MM.1S (cell line): ENCODE measurements around the gene TCEANC.
A peak's percentile ranks its signal among the peaks of the same experiment; 100 is the strongest.
"Not testable (repeated sequence)": the region's sequence is repeated elsewhere in the genome, so short reads cannot be mapped to it uniquely, and the experiment has no call there.

Experiments used
- DNase-seq: peaks from one replicate; pipeline ENCODE4 v3.0.0-alpha.2; 2015
- H2AFZ ChIP-seq: fragments of 300-600 bp; sonication (generic); 2 replicates; pipeline ENCODE4 v1.6.0; 2016; ENCODE audit warnings: antibody characterized with exemption, low read length
- H3F3A ChIP-seq: fragments of 300-600 bp; sonication (generic); 2 replicates; pipeline ENCODE4 v1.6.1; 2016; ENCODE audit warnings: mild to moderate bottlenecking, antibody characterized with exemption, low read length, moderate library complexity, mixed read lengths; ENCODE audit not compliant: insufficient read depth
- H3K27ac ChIP-seq: fragments of 300-600 bp; sonication (generic); 2 replicates; pipeline ENCODE4 v1.5.1; 2016; ENCODE audit warnings: mild to moderate bottlenecking, low read length
- H3K27me3 ChIP-seq: fragments of 300-600 bp; sonication (generic); replicated peaks from 2 replicates; pipeline ENCODE4 v1.6.0; 2016; ENCODE audit warnings: low read length; ENCODE audit not compliant: insufficient read depth
- H3K36me3 ChIP-seq: fragments of 300-600 bp; sonication (generic); replicated peaks from 2 replicates; pipeline ENCODE4 v1.6.1; 2016; ENCODE audit warnings: mild to moderate bottlenecking, low read length, mixed read lengths; ENCODE audit not compliant: insufficient read depth
- H3K4me1 ChIP-seq: fragments of 300-600 bp; sonication (generic); 2 replicates; pipeline ENCODE4 v1.6.1; 2016; ENCODE audit warnings: low read length, mixed read lengths
- H3K4me2 ChIP-seq: fragments of 300-600 bp; sonication (generic); 2 replicates; pipeline ENCODE4 v1.6.0; 2016; ENCODE audit warnings: low read depth, low read length
- H3K4me3 ChIP-seq: fragments of 300-600 bp; sonication (generic); 2 replicates; pipeline ENCODE4 v1.5.1; 2016; ENCODE audit warnings: low read length, mixed read lengths
- H3K79me2 ChIP-seq: fragments of 300-600 bp; sonication (generic); 2 replicates; pipeline ENCODE4 v1.6.1; 2016; ENCODE audit warnings: mixed run types, low read length, mixed read lengths
- H3K9ac ChIP-seq: fragments of 300-600 bp; sonication (generic); 2 replicates; pipeline ENCODE4 v1.6.1; 2016; ENCODE audit warnings: low read length, mixed read lengths
- H3K9me2 ChIP-seq: fragments of 300-600 bp; sonication (generic); replicated peaks from 2 replicates; pipeline ENCODE4 v1.6.1; 2016; ENCODE audit warnings: mild to moderate bottlenecking, low read length, mixed read lengths; ENCODE audit not compliant: insufficient read depth
- H3K9me3 ChIP-seq: fragments of 300-600 bp; sonication (generic); replicated peaks from 2 replicates; pipeline ENCODE4 v1.6.1; 2016; ENCODE audit warnings: mild to moderate bottlenecking, low read length, mixed read lengths; ENCODE audit not compliant: insufficient read depth
- H4K20me1 ChIP-seq: fragments of 300-600 bp; sonication (generic); 2 replicates; pipeline ENCODE4 v1.6.1; 2016; ENCODE audit warnings: mild to moderate bottlenecking, low read length, moderate library complexity, mixed read lengths; ENCODE audit not compliant: insufficient read depth
- EZH2 ChIP-seq: fragments of 300-600 bp; sonication (generic); optimal IDR thresholded peaks from 2 replicates; pipeline ENCODE3; 2017; ENCODE audit warnings: low read depth, mild to moderate bottlenecking, antibody characterized with exemption, low read length, mixed read lengths
- EZH2phosphoT487 ChIP-seq: fragments of 300-600 bp; sonication (generic); IDR thresholded peaks from 2 replicates; pipeline ENCODE4 v1.6.1; 2018; ENCODE audit warnings: antibody characterized with exemption, low read length
- TF ChIP-seq, protein P1 (sequence below): fragments of 300-600 bp; sonication (generic); IDR thresholded peaks from 2 replicates; pipeline ENCODE4 v1.5.1; 2016; ENCODE audit warnings: antibody characterized with exemption, low read length, mixed read lengths

TCEANC gene

DNA sequence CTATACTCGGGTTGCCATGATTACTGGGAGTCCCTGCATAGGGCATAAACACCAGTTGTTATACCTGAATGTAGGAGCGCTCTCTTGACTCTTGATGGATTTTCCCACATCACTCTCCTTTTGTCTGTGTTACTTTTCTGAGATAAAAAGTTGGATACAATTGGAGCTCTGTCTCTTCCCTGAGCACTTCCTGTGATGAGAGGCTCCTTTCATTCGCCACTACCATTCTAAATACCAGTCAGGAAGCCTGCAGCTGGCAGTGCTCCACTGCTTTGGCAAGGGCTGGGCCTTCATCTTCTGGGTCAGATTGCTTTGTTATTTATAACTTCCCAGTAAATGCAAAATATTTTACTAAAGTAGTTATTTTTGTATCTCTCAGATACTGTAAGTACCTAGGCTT is 13.9 kb downstream of the TCEANC start:
- Histone ChIP-seq H2AFZ (no peak overlapping the region), H3K4me1 (peaks cover 19% of the 10 kb centered on the region), H3K4me3 (no peak overlapping the region), H3K79me2 (peaks cover 12% of the 10 kb centered on the region), H3F3A (peaks cover 10% of the 10 kb centered on the region), H3K9me2 (no peaks in the 10 kb centered on the region), H3K9me3 (no peaks in the 10 kb centered on the region), H3K4me2 (no peak overlapping the region), H3K27me3 (no peaks in the 10 kb centered on the region), H3K27ac (peak overlapping the region; percentile 21; the same call in 1 of the 2 replicates), H4K20me1 (no peaks in the 10 kb centered on the region), H3K36me3 (no peaks in the 10 kb centered on the region), H3K9ac (no peak overlapping the region)
- no peak for DNase-seq
- TF ChIP-seq EZH2phosphoT487: no peak

DNA sequence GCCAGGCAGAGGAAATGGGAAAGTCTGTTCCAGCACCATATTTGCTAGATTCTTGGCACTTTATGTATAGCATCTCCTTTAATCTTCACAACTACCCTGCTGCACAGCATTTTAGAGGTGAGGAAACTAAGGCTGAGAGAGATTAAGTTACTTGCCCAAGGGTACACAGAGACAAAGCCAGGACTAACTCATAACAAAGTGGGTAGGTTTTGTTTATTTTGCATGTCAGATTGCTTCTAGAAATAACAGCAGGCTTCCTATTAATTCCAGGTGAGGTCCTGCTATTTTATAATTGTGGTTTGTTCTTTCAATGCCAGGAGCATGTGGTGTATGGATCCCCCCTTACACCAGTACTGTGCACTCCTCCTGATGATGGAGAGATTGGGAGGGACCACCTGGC is 15.0 kb downstream of the TCEANC start:
- H3K4me2 ChIP-seq: no peak overlapping the region
- H3K9me2 ChIP-seq: no peaks in the 10 kb centered on the region

DNA sequence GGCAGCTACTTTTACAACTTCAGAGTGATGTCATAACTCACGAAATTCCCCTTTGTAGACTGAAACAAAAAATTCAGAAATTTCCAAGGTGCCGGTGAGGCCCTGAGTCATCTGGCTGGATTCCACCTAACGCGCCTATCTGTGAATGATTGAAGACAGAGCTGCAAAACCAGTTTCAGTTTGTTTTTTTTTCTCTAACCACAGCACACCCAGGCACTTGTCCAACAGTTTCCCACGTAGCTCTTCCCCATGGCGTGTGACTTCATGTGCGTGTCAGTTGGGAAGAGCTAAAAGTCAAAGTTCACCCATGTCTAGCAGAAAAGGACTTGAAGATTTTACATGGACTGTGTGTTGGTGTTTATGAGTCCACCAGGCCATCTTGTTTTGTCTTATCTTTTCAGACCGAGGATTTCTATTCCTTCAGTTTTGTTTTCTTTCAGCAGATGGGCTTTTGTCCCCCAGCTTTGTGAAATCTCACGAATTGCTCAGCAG is 16.4 kb downstream of the TCEANC start:
- Histone ChIP-seq H3K79me2 (0 out of 2 replicates have a peak, but pooled peaks cover 2% of the 10 kb centered on the region), H3K27ac (peak overlapping the region; percentile 92), H3K36me3 (no peaks in the 10 kb centered on the region), H3K4me3 (peak overlapping the region; percentile 53), H3K9ac (peak overlapping the region; percentile 64), H2AFZ (0 out of 2 replicates have a peak overlapping the region, but pooled peaks have one; percentile 48), H3K9me3 (no peaks in the 10 kb centered on the region), H4K20me1 (no peaks in the 10 kb centered on the region), H3F3A (no peaks in the 10 kb centered on the region), H3K4me1 (peaks cover 9% of the 10 kb centered on the region), H3K9me2 (no peaks in the 10 kb centered on the region), H3K27me3 (no peaks in the 10 kb centered on the region), H3K4me2 (peak overlapping the region; percentile 55; the same call in 1 of the 2 replicates)
- TF ChIP-seq EZH2: no peak
- no peak for TF ChIP-seq EZH2phosphoT487
- TF ChIP-seq, protein P1, sequence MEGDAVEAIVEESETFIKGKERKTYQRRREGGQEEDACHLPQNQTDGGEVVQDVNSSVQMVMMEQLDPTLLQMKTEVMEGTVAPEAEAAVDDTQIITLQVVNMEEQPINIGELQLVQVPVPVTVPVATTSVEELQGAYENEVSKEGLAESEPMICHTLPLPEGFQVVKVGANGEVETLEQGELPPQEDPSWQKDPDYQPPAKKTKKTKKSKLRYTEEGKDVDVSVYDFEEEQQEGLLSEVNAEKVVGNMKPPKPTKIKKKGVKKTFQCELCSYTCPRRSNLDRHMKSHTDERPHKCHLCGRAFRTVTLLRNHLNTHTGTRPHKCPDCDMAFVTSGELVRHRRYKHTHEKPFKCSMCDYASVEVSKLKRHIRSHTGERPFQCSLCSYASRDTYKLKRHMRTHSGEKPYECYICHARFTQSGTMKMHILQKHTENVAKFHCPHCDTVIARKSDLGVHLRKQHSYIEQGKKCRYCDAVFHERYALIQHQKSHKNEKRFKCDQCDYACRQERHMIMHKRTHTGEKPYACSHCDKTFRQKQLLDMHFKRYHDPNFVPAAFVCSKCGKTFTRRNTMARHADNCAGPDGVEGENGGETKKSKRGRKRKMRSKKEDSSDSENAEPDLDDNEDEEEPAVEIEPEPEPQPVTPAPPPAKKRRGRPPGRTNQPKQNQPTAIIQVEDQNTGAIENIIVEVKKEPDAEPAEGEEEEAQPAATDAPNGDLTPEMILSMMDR: no peak
- DNase-seq: peak; percentile 76

More for the DNA sequence above, 15.0 kb downstream of the TCEANC start:
- Histone ChIP-seq H3K9me3 (no peaks in the 10 kb centered on the region), H3K36me3 (no peaks in the 10 kb centered on the region), H3K27ac (no peak overlapping the region), H3F3A (no peaks in the 10 kb centered on the region), H4K20me1 (no peaks in the 10 kb centered on the region), H3K27me3 (no peaks in the 10 kb centered on the region), H3K4me1 (peaks cover 14% of the 10 kb centered on the region), H3K4me3 (no peak overlapping the region), H2AFZ (no peak overlapping the region), H3K79me2 (peaks cover 12% of the 10 kb centered on the region), H3K9ac (no peak overlapping the region)
- no peak for TF ChIP-seq EZH2
- TF ChIP-seq, protein P1: no peak
- TF ChIP-seq EZH2phosphoT487: no peak
- DNase-seq: no peak

DNA sequence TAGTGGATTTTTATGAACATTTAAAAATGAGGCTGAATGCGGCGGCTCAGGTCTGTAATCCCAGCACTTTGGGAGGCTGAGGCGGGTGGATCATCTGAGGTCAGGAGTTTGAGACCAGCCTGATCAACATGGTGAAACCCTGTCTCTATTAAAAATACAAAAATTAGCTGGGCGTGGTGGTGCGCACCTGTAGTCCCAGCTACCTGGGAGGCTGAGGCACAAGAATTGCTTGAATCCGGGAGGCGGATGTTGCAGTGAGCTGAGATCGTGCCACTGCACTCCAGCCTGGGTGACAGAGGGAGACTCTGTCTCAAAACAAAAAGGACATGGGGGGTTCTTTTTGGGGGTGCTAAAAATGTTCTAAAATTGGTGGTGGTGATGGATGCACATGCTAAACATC is 16.8 kb downstream of the TCEANC start:
- not testable (repeated sequence) for DNase-seq, H3K9me2 ChIP-seq, H3K27me3 ChIP-seq, H4K20me1 ChIP-seq, H3K36me3 ChIP-seq, H3K4me1 ChIP-seq, H3F3A ChIP-seq, H2AFZ ChIP-seq, H3K79me2 ChIP-seq, H3K9me3 ChIP-seq
- Histone ChIP-seq H3K27ac (peak overlapping the region; percentile 92; the same call in 1 of the 2 replicates), H3K4me2 (peak overlapping the region; percentile 55; the same call in 1 of the 2 replicates), H3K9ac (peak overlapping the region; percentile 64), H3K4me3 (peak overlapping the region; percentile 53; the same call in 1 of the 2 replicates)
